ENCODE results near the gene HOXB13.
"Not testable (repeated sequence)": the region's sequence is repeated elsewhere in the genome, so short reads cannot be mapped to it uniquely, and the experiment has no call there.

The HOXB13 gene

DNA sequence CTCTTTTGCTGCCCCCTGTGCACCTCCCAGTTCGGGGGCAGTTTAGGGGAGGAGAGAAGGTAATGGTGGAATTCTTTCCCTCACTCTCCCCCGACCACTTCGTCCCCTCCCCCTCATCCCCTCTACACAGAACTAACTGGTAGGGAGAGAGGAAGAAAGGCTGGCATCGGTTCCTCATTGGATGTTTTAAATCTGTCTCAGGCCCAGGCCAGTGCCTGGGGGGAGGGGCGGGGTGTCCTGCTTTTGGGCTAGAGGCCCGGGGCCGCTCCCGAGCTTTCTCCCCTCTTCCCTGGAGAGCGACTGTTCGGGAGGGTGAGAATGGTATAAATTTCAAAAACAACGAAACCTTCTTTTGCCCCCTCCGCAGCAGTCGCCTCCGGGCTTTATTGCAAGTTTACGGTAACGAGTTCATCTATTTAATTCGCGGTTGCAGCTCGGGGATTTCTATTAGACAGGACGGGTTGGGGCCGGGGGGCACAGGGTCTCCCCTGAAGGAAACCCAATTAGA is 5.6 kb downstream of the HOXB13 start, which contains the start of gene PRAC2:
Gene PRAC2 (plus strand): TSS at position 271 of the 508 bp plus-strand sequence. CDS start 1,226 bp downstream, outside the sequence.
- Histone ChIP-seq H3K9me3 (ENCODE audit: control insufficient read depth, low read depth, low read length) (no peaks in the 10 kb centered on the region), H3K27ac (ENCODE audit: low read length) (no peak within 1 kb of the TSS), H3K9ac (ENCODE audit: low read length) (no peak within 1 kb of the TSS), H3K36me3 (ENCODE audit: control insufficient read depth, low read depth, low read length) (no peaks in the 10 kb centered on the region), H3K27me3 (ENCODE audit: control insufficient read depth, insufficient read depth, low read length) (peaks cover 100% of the 10 kb centered on the region), H3K4me3 (ENCODE audit: low read length) (peak within 1 kb of the TSS; percentile 25), H3K4me1 (ENCODE audit: control insufficient read depth, low read depth, low read length) (peaks cover 28% of the 10 kb centered on the region)

DNA sequence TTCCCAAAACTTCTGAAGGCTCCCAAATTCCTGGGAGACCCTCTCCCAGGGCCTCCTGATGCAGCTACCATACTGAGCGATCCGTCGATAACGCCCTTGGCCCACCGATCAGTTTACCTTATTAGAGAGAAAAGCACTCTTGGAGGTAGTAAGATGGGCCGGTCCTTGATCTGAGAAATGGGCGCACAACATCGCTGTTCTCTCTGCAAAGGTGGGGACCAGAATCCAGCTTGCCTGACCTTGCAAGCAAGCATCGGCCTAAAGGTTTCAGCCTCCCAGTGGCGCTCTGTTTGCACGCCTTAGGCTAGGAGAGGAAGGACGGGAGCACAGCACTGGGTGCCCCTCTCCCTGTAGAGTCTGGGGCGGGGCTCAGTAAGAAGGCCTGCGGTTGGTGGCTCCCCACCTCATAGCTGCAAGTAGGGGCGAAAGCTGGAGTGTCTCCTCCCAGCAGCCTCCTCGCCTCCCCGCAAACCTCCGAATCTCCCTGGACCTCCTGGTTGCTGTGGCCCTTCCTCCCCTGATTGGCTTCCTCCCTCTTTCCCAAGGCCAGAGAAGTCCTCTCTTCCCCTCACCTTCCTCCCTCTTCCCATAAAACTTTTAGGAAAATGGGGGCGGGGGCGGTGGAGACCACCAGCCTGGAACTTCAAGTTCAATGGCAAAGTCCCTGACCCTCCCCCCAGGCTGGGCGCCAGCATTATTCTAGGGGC is 6.2 kb downstream of the HOXB13 start, which contains the start of gene PRAC1:
Gene PRAC1 (minus strand): TSS at position 318 of the 707 bp plus-strand sequence. CDS start 126 bp downstream, at position 192.
- no peak within 1 kb of the TSS for H3K4me3 ChIP-seq (ENCODE audit: low read length)

DNA sequence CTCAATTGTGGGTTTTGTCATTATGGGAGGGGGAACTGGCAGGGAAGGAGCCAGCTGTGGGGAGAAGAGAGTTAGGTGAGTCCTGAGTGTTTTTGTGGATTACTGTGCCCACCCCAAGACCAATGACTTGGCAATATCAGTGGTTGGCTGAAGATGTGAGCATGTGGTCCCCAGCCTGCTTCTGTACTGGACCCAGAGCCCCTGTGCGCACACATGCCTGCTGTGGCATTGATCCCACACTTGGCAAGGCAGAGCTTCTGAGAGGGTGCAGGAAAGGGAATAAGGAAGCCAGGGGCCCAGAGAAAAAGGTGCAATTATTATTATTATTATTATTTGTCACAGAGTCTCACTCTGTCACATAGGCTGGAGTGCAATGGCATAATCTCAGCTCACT is 7.5 kb downstream of the HOXB13 start:
- H3K9ac ChIP-seq (ENCODE audit: low read length): no peak overlapping the region
- H3K4me3 ChIP-seq (ENCODE audit: low read length): no peak overlapping the region
- no peak overlapping the region for H3K27ac ChIP-seq (ENCODE audit: low read length)
- H3K9me3 ChIP-seq (ENCODE audit: control insufficient read depth, low read depth, low read length): no peaks in the 10 kb centered on the region
- H3K36me3 ChIP-seq (ENCODE audit: control insufficient read depth, low read depth, low read length): no peaks in the 10 kb centered on the region
- H3K4me1 ChIP-seq (ENCODE audit: control insufficient read depth, low read depth, low read length): peaks cover 28% of the 10 kb centered on the region
- peaks cover 100% of the 10 kb centered on the region for H3K27me3 ChIP-seq (ENCODE audit: control insufficient read depth, insufficient read depth, low read length)

More for the DNA sequence above, 6.2 kb downstream of the HOXB13 start, which contains the start of gene PRAC1:
- peaks cover 100% of the 10 kb centered on the region for H3K27me3 ChIP-seq (ENCODE audit: control insufficient read depth, insufficient read depth, low read length)
- no peak within 1 kb of the TSS for H3K9ac ChIP-seq (ENCODE audit: low read length)
- peaks cover 28% of the 10 kb centered on the region for H3K4me1 ChIP-seq (ENCODE audit: control insufficient read depth, low read depth, low read length)
- no peaks in the 10 kb centered on the region for H3K9me3 ChIP-seq (ENCODE audit: control insufficient read depth, low read depth, low read length)
- no peaks in the 10 kb centered on the region for H3K36me3 ChIP-seq (ENCODE audit: control insufficient read depth, low read depth, low read length)
- no peak within 1 kb of the TSS for H3K27ac ChIP-seq (ENCODE audit: low read length)

DNA sequence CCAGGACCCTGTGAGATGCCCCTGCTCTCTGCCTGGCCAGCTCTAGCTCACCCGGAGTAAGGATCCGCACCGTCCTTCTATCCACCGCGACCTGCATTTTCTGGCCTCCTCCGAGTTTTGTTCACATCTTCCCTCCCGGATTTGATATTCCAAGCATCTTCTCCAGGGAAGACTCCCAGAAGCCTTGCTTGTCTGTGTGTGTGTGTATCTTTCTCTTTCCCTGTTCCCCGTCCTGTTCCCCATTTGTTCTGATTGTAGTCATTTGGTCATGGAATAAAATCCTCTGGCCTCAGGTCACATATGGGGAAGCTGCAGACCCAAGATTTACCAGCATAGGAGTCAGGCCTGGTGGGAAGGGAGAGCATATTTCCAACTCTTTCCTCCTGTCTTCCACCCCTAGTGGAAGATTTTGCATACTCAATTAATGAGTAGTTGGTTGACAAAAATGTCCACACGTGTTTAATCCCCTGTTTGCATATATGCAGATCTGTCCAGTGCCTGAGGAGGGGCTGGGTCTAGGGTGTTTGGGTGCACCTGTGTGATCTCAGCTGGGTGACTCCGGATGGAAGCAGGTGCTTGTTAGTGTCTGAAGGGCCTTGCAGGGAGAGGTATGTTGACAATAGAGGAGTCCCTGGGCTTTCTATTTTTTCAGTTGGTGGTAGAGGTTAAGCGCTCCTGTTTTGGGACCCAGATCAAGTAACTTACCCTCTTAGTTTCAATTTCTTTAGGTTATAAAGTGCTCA is 8.1 kb downstream of the HOXB13 start:
- H3K36me3 ChIP-seq (ENCODE audit: control insufficient read depth, low read depth, low read length): no peaks in the 10 kb centered on the region
- H3K27me3 ChIP-seq (ENCODE audit: control insufficient read depth, insufficient read depth, low read length): peaks cover 100% of the 10 kb centered on the region
- H3K27ac ChIP-seq (ENCODE audit: low read length): no peak overlapping the region
- H3K4me3 ChIP-seq (ENCODE audit: low read length): no peak overlapping the region
- H3K9me3 ChIP-seq (ENCODE audit: control insufficient read depth, low read depth, low read length): no peaks in the 10 kb centered on the region
- no peak overlapping the region for H3K9ac ChIP-seq (ENCODE audit: low read length)
- H3K4me1 ChIP-seq (ENCODE audit: control insufficient read depth, low read depth, low read length): peaks cover 28% of the 10 kb centered on the region

DNA sequence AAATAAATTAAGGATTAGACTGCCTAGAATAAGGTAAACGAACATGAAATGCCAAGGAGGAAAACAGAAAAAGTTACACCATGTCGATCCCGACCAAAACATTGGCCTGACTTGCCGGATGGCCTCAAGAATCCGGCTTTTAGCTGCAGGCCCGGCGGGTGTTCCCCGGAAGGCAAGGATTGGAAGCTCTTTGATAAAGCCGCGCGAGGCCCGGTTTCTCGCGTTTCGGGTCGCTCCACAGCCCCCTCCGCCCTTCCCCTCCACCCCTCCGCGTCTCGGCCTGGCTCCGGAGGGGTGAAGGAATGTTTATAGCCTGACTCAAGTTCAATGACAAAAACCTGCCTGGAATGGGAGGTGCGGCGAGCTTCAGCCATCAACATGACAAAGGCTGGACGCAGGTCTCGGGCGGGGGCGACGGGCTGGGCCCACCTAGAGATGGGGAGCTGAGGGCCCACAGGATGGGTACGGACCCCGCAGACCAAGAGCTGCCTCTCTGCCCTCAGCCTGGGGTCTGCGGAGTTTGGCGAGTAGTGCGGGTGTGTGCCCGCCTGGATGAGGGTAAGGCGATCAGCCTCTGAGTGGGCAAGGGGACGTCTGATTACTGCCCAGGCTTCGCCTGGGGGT is 8.8 kb downstream of the HOXB13 start:
- peaks cover 100% of the 10 kb centered on the region for H3K27me3 ChIP-seq (ENCODE audit: control insufficient read depth, insufficient read depth, low read length)
- H3K4me3 ChIP-seq (ENCODE audit: low read length): peak overlapping the region; percentile 40
- H3K9ac ChIP-seq (ENCODE audit: low read length): no peak overlapping the region

DNA sequence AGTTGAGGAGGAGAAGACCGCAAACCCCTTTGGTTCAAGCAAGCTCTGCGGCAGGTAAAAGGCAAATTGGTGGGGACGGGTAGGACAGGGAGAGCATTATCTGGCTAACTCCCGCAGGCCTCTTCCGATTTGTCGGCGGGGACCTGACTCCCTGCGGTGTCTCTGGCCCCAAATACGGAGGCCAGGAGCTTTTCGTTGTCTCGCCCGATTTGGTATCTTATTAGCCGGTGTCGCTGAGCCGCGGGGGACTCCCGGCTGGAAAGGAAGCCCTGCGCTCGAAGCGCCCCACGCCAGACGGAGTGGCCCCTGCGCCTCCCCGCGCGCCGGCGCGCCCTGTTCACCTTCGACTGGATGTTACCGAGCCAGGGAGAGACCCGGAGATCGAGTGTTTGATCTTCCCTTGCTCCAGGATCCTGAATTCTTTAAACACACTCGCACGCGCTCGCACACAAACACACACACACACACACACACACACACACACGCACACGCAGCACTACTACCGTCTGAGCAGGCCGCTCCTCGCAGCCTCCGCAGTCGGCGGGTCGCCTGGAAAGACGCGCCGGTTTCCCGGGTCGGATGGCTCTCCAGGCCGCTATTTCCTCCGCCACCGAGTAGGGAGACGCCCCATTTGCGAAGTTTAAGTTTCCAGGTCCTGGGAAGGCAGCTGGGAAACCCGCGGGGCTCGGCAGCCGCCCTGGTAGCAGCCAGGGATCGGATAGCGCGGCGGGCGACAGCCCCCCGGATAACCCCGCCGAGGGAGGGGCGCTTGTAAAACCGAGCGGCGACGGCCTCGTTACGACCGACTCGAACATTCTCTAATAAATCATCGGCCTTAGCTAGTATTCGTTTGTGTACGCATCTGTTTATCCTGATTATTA is 9.5 kb downstream of the HOXB13 start:
- peaks cover 27% of the 10 kb centered on the region for H3K4me1 ChIP-seq (ENCODE audit: control insufficient read depth, low read depth, low read length)
- peaks cover 100% of the 10 kb centered on the region for H3K27me3 ChIP-seq (ENCODE audit: control insufficient read depth, insufficient read depth, low read length)
- H3K9ac ChIP-seq (ENCODE audit: low read length): no peak overlapping the region
- no peaks in the 10 kb centered on the region for H3K9me3 ChIP-seq (ENCODE audit: control insufficient read depth, low read depth, low read length)
- peak overlapping the region; percentile 40 for H3K4me3 ChIP-seq (ENCODE audit: low read length)
- H3K36me3 ChIP-seq (ENCODE audit: control insufficient read depth, low read depth, low read length): no peaks in the 10 kb centered on the region
- no peak overlapping the region for H3K27ac ChIP-seq (ENCODE audit: low read length)

More for the DNA sequence above, 8.8 kb downstream of the HOXB13 start:
- Histone ChIP-seq H3K27ac (ENCODE audit: low read length) (no peak overlapping the region), H3K9me3 (ENCODE audit: control insufficient read depth, low read depth, low read length) (no peaks in the 10 kb centered on the region), H3K4me1 (ENCODE audit: control insufficient read depth, low read depth, low read length) (peaks cover 28% of the 10 kb centered on the region), H3K36me3 (ENCODE audit: control insufficient read depth, low read depth, low read length) (no peaks in the 10 kb centered on the region)

DNA sequence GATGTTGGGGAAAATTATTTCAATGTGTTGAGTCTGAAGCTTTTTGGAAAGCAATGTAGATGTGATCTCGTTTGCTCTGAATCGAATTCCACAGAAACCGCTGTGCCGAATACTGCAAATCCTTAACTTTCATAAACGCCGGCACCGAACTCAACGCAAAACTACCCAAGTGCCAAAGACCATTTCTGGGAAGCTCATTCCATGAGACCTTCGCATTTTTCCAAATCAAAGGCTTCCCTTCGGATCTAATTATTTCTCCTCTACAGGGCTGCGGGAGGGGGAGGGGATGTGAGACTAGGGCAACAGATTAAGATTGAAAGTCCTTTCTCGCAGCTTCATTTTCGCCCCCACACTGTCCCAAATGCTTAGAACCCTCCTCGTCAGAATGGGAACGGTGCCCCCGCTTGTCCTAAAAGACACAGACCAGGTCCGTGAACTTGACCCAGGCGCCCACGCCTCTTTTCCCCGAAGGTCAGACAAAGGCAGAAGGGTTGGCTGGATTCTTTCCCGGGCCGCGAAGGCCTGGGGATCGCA is 10.3 kb downstream of the HOXB13 start:
- Histone ChIP-seq H3K27ac (ENCODE audit: low read length) (no peak overlapping the region), H3K4me1 (ENCODE audit: control insufficient read depth, low read depth, low read length) (peaks cover 23% of the 10 kb centered on the region), H3K36me3 (ENCODE audit: control insufficient read depth, low read depth, low read length) (no peaks in the 10 kb centered on the region), H3K27me3 (ENCODE audit: control insufficient read depth, insufficient read depth, low read length) (peaks cover 100% of the 10 kb centered on the region), H3K9ac (ENCODE audit: low read length) (no peak overlapping the region), H3K4me3 (ENCODE audit: low read length) (peak overlapping the region; percentile 40), H3K9me3 (ENCODE audit: control insufficient read depth, low read depth, low read length) (no peaks in the 10 kb centered on the region)

DNA sequence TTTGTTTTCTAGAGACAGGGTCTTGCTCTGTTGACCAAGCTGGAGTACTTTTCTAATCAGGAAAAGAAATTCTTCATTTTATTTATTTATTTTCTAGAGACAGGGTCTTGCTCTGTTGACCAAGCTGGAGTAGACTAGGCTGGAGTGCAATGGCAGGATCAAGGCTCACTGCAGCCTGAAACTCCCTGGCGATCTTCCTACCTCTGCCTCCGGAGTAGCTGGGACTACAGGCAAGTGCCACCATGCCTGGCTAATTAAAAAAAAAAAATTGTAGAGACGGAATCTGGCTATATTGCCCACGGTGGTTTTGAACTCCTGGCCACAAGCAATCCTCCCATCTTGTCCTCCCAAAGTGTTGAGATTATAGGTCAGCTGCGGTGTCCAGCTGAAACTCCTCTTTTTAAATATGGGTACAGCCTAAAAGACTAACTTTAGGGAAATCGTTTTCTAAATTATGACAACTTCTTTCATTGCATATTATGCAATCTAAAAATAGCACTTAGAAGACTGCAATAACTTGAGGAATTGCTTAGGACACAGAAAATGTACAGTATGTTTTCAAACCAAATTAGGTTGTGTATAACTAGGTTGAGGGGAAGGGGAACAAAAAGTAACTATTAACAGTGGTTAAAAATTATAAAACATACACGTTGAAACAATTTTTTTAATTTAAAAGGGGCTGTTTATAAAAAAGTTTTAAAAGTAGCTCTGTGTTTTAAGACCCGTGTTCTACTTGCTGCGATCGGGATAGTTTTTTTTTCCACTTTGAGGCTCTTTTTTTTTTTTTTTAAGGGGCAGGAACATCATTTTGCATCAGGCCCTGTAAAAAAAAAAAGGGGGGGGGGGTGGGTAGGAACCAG is 11.0 kb downstream of the HOXB13 start:
- Histone ChIP-seq H3K9ac (ENCODE audit: low read length) (no peak overlapping the region), H3K4me1 (ENCODE audit: control insufficient read depth, low read depth, low read length) (peaks cover 21% of the 10 kb centered on the region), H3K4me3 (ENCODE audit: low read length) (no peak overlapping the region), H3K36me3 (ENCODE audit: control insufficient read depth, low read depth, low read length) (no peaks in the 10 kb centered on the region), H3K27me3 (ENCODE audit: control insufficient read depth, insufficient read depth, low read length) (peaks cover 100% of the 10 kb centered on the region), H3K27ac (ENCODE audit: low read length) (no peak overlapping the region), H3K9me3 (ENCODE audit: control insufficient read depth, low read depth, low read length) (no peaks in the 10 kb centered on the region)

DNA sequence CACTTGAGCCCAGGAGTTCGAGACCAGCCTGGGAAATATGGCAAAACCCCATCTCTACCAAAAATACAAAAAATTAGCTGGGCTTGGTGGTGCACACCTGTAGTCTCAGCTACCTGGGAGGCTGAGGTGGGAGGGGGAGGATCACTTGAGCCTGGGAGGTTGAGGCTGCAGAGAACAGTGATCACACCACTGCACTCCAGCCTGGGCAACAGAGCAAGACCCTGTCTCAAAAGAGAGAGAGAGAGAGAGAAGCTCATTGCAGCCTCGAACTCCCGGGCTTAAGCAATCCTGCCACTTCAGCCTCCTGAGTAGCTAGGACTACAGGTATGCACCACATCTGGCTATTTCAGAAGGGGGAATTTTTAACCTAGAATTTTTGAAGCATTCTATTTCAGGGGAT is 12.0 kb downstream of the HOXB13 start:
- not testable (repeated sequence) for H3K27ac ChIP-seq (ENCODE audit: low read length); H3K4me3 ChIP-seq (ENCODE audit: low read length); H3K36me3 ChIP-seq (ENCODE audit: control insufficient read depth, low read depth, low read length); H3K9ac ChIP-seq (ENCODE audit: low read length); H3K9me3 ChIP-seq (ENCODE audit: control insufficient read depth, low read depth, low read length)
- peaks cover 18% of the 10 kb centered on the region for H3K4me1 ChIP-seq (ENCODE audit: control insufficient read depth, low read depth, low read length)
- peaks cover 98% of the 10 kb centered on the region for H3K27me3 ChIP-seq (ENCODE audit: control insufficient read depth, insufficient read depth, low read length)

Measured in iPS-18a (cell line).